GM12878 (cell line): ENCODE measurements around the gene SYNJ2. TPM values are rescaled to one million over a fixed set of nuclear protein-coding genes. Genes with fewer than 3 reads are reported as not detected.

ENCODE experiments used
- ATAC-seq: fragments of 200-7000 bp; cut with Tn5 transposase; 3 replicates; pipeline ENCODE4 v1.9.1; 2020; ENCODE audit warnings: mild to moderate bottlenecking, moderate library complexity
- BruUV-seq: library from RNA; stranded (reverse); fragments of 400-500 nt; replicated peaks from 2 replicates; lab custom pipeline; 2021; lab: Mats Ljungman, UMichigan
- CTCF ChIA-PET: fragments of 300-600 bp; sonication (Branson Sonifier 250); formaldehyde crosslinking; extraction: SDS; loops from one replicate; lab custom pipeline; 2021; ENCODE audit warnings: inconsistent platforms; lab: Yijun Ruan, JAX
- POLR2A ChIA-PET: fragments of 350-600 bp; formaldehyde crosslinking; extraction: SDS; loops from one replicate; lab custom pipeline; 2021; ENCODE audit warnings: inconsistent platforms; lab: Charles Lee
- RAD21 ChIA-PET: fragments of 300-600 bp; sonication (Branson Sonifier 250); formaldehyde crosslinking; loops from one replicate; lab custom pipeline; 2023; ENCODE audit warnings: antibody characterized with exemption; ENCODE audit not compliant: unreplicated experiment; lab: Charles Lee
- SMC1A ChIA-PET: fragments of 300-600 bp; sonication (Branson Sonifier 250); formaldehyde crosslinking; loops from one replicate; lab custom pipeline; 2023; ENCODE audit not compliant: unreplicated experiment, uncharacterized antibody; lab: Charles Lee
- DNase-seq: peaks from one replicate; pipeline ENCODE4 v3.0.0-alpha.2; 2011; ENCODE audit warnings: low read depth, low spot score
- FAIRE-seq: peaks from 3 replicates; lab custom pipeline; 2011; peaks lifted over from hg19 to GRCh38; lab: Jason Lieb, UNC
- H2AFZ ChIP-seq: 2 replicates; pipeline ENCODE4 v1.6.0; 2011; ENCODE audit warnings: low read depth, low read length, control low read depth; ENCODE audit not compliant: control insufficient read depth
- H3K27ac ChIP-seq: 2 replicates; pipeline ENCODE4 v1.5.1; 2011; ENCODE audit warnings: control low read depth; ENCODE audit not compliant: control insufficient read depth, insufficient read depth
- H3K27me3 ChIP-seq, 2 experiments: replicated peaks in 1 of 2; 2 replicates each; pipeline versions ENCODE4 v1.6.0 to v1.6.1; 2011; ENCODE audit warnings: low read length in 1 of 2; ENCODE audit not compliant: control insufficient read depth in 2 of 2, insufficient read depth in 2 of 2
- H3K36me3 ChIP-seq, 2 experiments: 2 replicates each; pipeline ENCODE4 v1.5.1; 2011; ENCODE audit warnings: low read length in 1 of 2; ENCODE audit not compliant: control insufficient read depth in 2 of 2, insufficient read depth in 2 of 2
- H3K4me1 ChIP-seq: 2 replicates; pipeline ENCODE4 v1.6.1; 2011; ENCODE audit warnings: mild to moderate bottlenecking, low read length, moderate library complexity, mixed read lengths; ENCODE audit not compliant: control insufficient read depth, insufficient read depth
- H3K4me2 ChIP-seq: 2 replicates; pipeline ENCODE4 v1.6.0; 2011; ENCODE audit warnings: control low read depth; ENCODE audit not compliant: control insufficient read depth, insufficient read depth
- H3K4me3 ChIP-seq: fragments of 200-600 bp; sonication (generic); 2 replicates; pipeline ENCODE4 v1.5.1; 2016
- H3K79me2 ChIP-seq: 2 replicates; pipeline ENCODE4 v1.6.0; 2011; ENCODE audit warnings: low read length; ENCODE audit not compliant: control insufficient read depth, insufficient read depth
- H3K9ac ChIP-seq: 2 replicates; pipeline ENCODE4 v1.8.0; 2011; ENCODE audit warnings: low read length, control low read depth, mixed read lengths; ENCODE audit not compliant: control insufficient read depth, insufficient read depth
- H3K9me3 ChIP-seq: replicated peaks from 3 replicates; pipeline ENCODE4 v1.5.1; 2011; ENCODE audit warnings: mild to moderate bottlenecking, low read length; ENCODE audit not compliant: control insufficient read depth, insufficient read depth
- H4K20me1 ChIP-seq: 2 replicates; pipeline ENCODE4 v1.6.0; 2011; ENCODE audit not compliant: control insufficient read depth, insufficient read depth
- BCLAF1 ChIP-seq: fragments of 450-650 bp; IDR thresholded peaks from 2 replicates; pipeline ENCODE4 v1.6.1; 2017; ENCODE audit warnings: antibody characterized with exemption, mild to moderate bottlenecking, moderate library complexity
- EP300 ChIP-seq, 2 experiments: fragments of 150-350 bp in 1 of 2; IDR thresholded peaks; 2 replicates each; pipeline ENCODE4 v1.6.1; 2011 to 2012; ENCODE audit warnings: low read depth in 2 of 2, low read length in 2 of 2, borderline replicate concordance in 1 of 2, improper control_type of control experiment in 1 of 2, inconsistent platforms in 1 of 2; ENCODE audit not compliant: control insufficient read depth in 1 of 2
- IKZF2 ChIP-seq, 2 experiments: fragments of 450-650 bp; IDR thresholded peaks; 2 replicates each; pipeline ENCODE4 v1.6.1; 2017; ENCODE audit warnings: mild to moderate bottlenecking in 2 of 2, moderate library complexity in 2 of 2
- JUNB ChIP-seq: IDR thresholded peaks from 2 replicates; pipeline ENCODE4 v1.6.1; 2016; ENCODE audit warnings: antibody characterized with exemption, mild to moderate bottlenecking
- JUND ChIP-seq: IDR thresholded peaks from 2 replicates; pipeline ENCODE4 v1.6.1; 2012; ENCODE audit warnings: low read depth, mild to moderate bottlenecking, low read length, improper control_type of control experiment, moderate library complexity
- MAX ChIP-seq: IDR thresholded peaks from 2 replicates; pipeline ENCODE4 v1.6.1; 2012; ENCODE audit warnings: low read depth, low read length, improper control_type of control experiment
- MLLT1 ChIP-seq: fragments of 450-650 bp; IDR thresholded peaks from 2 replicates; pipeline ENCODE4 v1.6.1; 2016; ENCODE audit warnings: mild to moderate bottlenecking
- MXI1 ChIP-seq: fragments of 150-350 bp; IDR thresholded peaks from 2 replicates; pipeline ENCODE4 v1.6.1; 2011; ENCODE audit warnings: low read depth, mild to moderate bottlenecking, inconsistent platforms, low read length, improper control_type of control experiment
- NBN ChIP-seq: fragments of 450-650 bp; IDR thresholded peaks from 2 replicates; pipeline ENCODE4 v1.6.1; 2016
- NFIC ChIP-seq: IDR thresholded peaks from 2 replicates; pipeline ENCODE4 v1.6.1; 2012; ENCODE audit warnings: low read depth, mild to moderate bottlenecking, inconsistent platforms, low read length, moderate library complexity
- PAX5 ChIP-seq: IDR thresholded peaks from 2 replicates; pipeline ENCODE4 v1.6.1; 2011; ENCODE audit warnings: low read depth, low read length, borderline replicate concordance
- SIN3A ChIP-seq: IDR thresholded peaks from 2 replicates; pipeline ENCODE4 v1.6.1; 2012; ENCODE audit warnings: low read depth, low read length, improper control_type of control experiment
- TBL1XR1 ChIP-seq: IDR thresholded peaks from 2 replicates; pipeline ENCODE4 v1.6.1; 2012; ENCODE audit warnings: low read depth, low read length, improper control_type of control experiment
- TCF7 ChIP-seq: IDR thresholded peaks from 2 replicates; pipeline ENCODE4 v1.6.1; 2014; ENCODE audit warnings: antibody characterized with exemption, borderline replicate concordance
- ZNF384 ChIP-seq: IDR thresholded peaks from 2 replicates; pipeline ENCODE4 v1.6.1; 2012; ENCODE audit warnings: low read depth, mild to moderate bottlenecking, low read length, improper control_type of control experiment, borderline replicate concordance
- ZZZ3 ChIP-seq: IDR thresholded peaks from 2 replicates; pipeline ENCODE4 v1.6.1; 2011; ENCODE audit warnings: low read depth; ENCODE audit not compliant: control insufficient read depth, insufficient read length
- WGBS: methylation state at CpG from one replicate; pipeline ENCODE4 v1.1.6; 2016; ENCODE audit warnings: low lambda C conversion rate; ENCODE audit not compliant: insufficient replicate concordance, insufficient coverage; ENCODE audit errors: missing lambda C conversion rate; 5-methylcytosine and 5-hydroxymethylcytosine counted together
- in situ Hi-C: fragments of 300-500 bp; cut with MboI; formaldehyde crosslinking; loops from 9 replicates; pipeline ENCODE4 v1.14.3; 2018; ENCODE audit warnings: mixed read lengths
- intact Hi-C: fragments of 100-400 bp; cut with micrococcal nuclease; formaldehyde crosslinking; loops from one replicate; pipeline ENCODE4 v1.14.2; 2022; ENCODE audit not compliant: unreplicated experiment
- polyA plus RNA-seq, 11 experiments: library from polyadenylated mRNA; depleted of rRNA in 4 of 11; unstranded in 6 of 11; stranded (reverse) in 5 of 11; fragments of >200 nt; fragmentation: Nextera tagmentation in 4 of 11; fragmentation: Illumina TruSeq in 1 of 11; extraction: Ambion mirVana in 4 of 11; extraction: Trizol in 1 of 11; gene quantifications; 1 replicate in 1 of 11; 2 replicates in 10 of 11; pipeline versions ENCODE4 v1.2.1 to v1.2.3, GENCODE V29; 2011 to 2016; ENCODE audit warnings: inconsistent platforms in 2 of 11, missing spikeins in 2 of 11, low read depth in 1 of 11
- total RNA-seq, 4 experiments: library from RNA; depleted of rRNA in 3 of 4; stranded (reverse); fragments of >200 nt in 3 of 4; fragmentation: Illumina TruSeq in 1 of 4; extraction: Trizol in 1 of 4; gene quantifications; 2 replicates each; pipeline versions ENCODE4 v1.2.1 to v1.2.3, GENCODE V29; 2013 to 2021

Gene SYNJ2
- total and polyA plus RNA-seq, 10 of the 15 experiments (the other 5 are each of a cell fraction or from before 2014, with no cell fraction given): 0.11 to 1.8 (median 0.57) TPM

DNA sequence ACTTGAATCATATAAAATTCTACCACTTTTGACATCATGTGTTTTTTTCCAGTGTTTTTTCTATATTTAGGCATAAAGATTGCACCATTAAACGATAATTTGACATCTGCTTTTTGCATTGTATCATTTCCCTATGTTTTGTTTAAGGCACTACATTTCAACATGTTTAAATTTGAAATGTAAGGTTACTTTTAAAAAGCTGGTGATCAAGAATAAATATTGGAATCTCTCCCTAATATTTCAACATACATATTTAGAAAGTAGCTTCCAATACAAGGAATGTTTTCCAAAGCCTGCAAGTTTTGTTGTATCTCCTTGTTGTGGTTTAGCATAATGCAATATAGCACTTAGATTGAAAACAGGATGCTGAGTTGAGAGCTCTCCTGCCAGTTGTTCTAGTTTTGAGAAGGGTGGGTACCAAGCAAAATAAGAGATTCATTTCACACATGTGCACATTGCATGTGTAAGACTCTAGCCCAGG, 76.5 kb downstream of the SYNJ2 start (continued):
- no peak for TF ChIP-seq EP300 (IDR thresholded peaks at IDR 0.05; ENCODE audit: borderline replicate concordance in 1 of 2, control insufficient read depth in 1 of 2, low read depth in 2 of 2, low read length in 2 of 2)

GRCh38 chr6:158059108-158059507, 77.4 kb downstream of the SYNJ2 start:
- Histone ChIP-seq H3K4me1 (no peaks in the 10 kb centered on the region; the same call in 1 of the 2 replicates), H3K79me2 (no peaks in the 10 kb centered on the region), H3K4me3 (no peak overlapping the region), H2AFZ (no peak overlapping the region), H3K27me3 (no peaks in the 10 kb centered on the region), H3K36me3 (no peaks in the 10 kb centered on the region), H3K9me3 (no peaks in the 10 kb centered on the region), H3K4me2 (no peak overlapping the region), H3K9ac (no peak overlapping the region), H4K20me1 (no peaks in the 10 kb centered on the region), H3K27ac (no peak overlapping the region)
- ChIA-PET RAD21 (no interaction called here), POLR2A (no interaction called here), CTCF (no interaction called here), SMC1A (no interaction called here)
- WGBS: 92% methylated on average over 10 of the region's 13 CpGs
- DNase-seq (no peak), ATAC-seq (no peak), FAIRE-seq (no peak)
- no TSS peak for BruUV-seq
- in situ Hi-C loops (no loop called here), intact Hi-C loops (no loop called here)
- no peak for TF ChIP-seq JUNB
- TF ChIP-seq MLLT1: no peak
- no peak for TF ChIP-seq ZZZ3
- no peak for TF ChIP-seq NBN
- TF ChIP-seq MAX: no peak
- TF ChIP-seq JUND: no peak
- TF ChIP-seq SIN3A: no peak
- no peak for TF ChIP-seq TBL1XR1
- TF ChIP-seq IKZF2 (IDR thresholded peaks at IDR 0.05): no peak
- no peak for TF ChIP-seq NFIC
- TF ChIP-seq TCF7: no peak
- no peak for TF ChIP-seq MXI1
- no peak for TF ChIP-seq BCLAF1
- TF ChIP-seq ZNF384: no peak
- TF ChIP-seq PAX5: no peak
